Upper lobe of left lung (tissue), 6 donors: ENCODE data around the gene MRPS15. TPM values are rescaled to one million over a fixed set of nuclear protein-coding genes. Genes with fewer than 3 reads are reported as not detected.

Source experiments
- ATAC-seq, 2 donors: fragments of 200-7000 bp; cut with Tn5 transposase; one replicate each; pipeline ENCODE4 v1.9.1; 2022; ENCODE audit warnings: mild to moderate bottlenecking in 2 of 2, moderate library complexity in 2 of 2; ENCODE audit not compliant: low FRiP score in 2 of 2
- DNase-seq, 2 donors: peaks; one replicate each; pipeline ENCODE4 v3.0.0-alpha.2; 2019 to 2020
- H3K27ac ChIP-seq, 4 donors: fragments of 200-600 bp; sonication (generic); one replicate each; pipeline ENCODE4 v1.5.1; 2016 to 2019
- H3K27me3 ChIP-seq, 4 donors: fragments of 200-600 bp; sonication (generic); one replicate each; pipeline ENCODE4 v1.5.1; 2017 to 2019
- H3K36me3 ChIP-seq, 4 donors: fragments of 200-600 bp; sonication (generic); one replicate each; pipeline ENCODE4 v1.5.1; 2016 to 2019
- H3K4me1 ChIP-seq, 4 donors: fragments of 200-600 bp; sonication (generic); one replicate each; pipeline ENCODE4 v1.5.1; 2018 to 2019
- H3K4me3 ChIP-seq, 4 donors: fragments of 200-600 bp; sonication (generic); one replicate each; pipeline ENCODE4 v1.5.1; 2017 to 2019; ENCODE audit warnings: mild to moderate bottlenecking in 2 of 4, moderate library complexity in 1 of 4
- H3K9me3 ChIP-seq, 4 donors: fragments of 200-600 bp; sonication (generic); one replicate each; pipeline ENCODE4 v1.5.1; 2018 to 2019
- EP300 ChIP-seq, 4 donors: sonication (generic); formaldehyde crosslinking; IDR thresholded peaks; one replicate each; pipeline ENCODE4 v1.5.1; 2017; ENCODE audit warnings: antibody characterized with exemption in 4 of 4, control low read depth in 2 of 4
- POLR2A ChIP-seq, 4 donors: fragments of 450-650 bp; IDR thresholded peaks; one replicate each; pipeline ENCODE4 v1.5.1; 2016 to 2017; ENCODE audit warnings: antibody characterized with exemption in 4 of 4, mild to moderate bottlenecking in 2 of 4
- POLR2AphosphoS5 ChIP-seq, 2 donors: sonication (generic); formaldehyde crosslinking; IDR thresholded peaks; one replicate each; pipeline ENCODE4 v1.5.1; 2017; ENCODE audit warnings: antibody characterized with exemption in 2 of 2
- WGBS, 2 donors: methylation state at CpG; one replicate each; pipeline ENCODE4 v1.1.5; 2017 to 2018; 5-methylcytosine and 5-hydroxymethylcytosine counted together
- total RNA-seq, 6 donors: library from RNA; depleted of rRNA in 4 of 6; stranded (reverse); fragments of >200 nt in 4 of 6; gene quantifications; one replicate each; pipeline versions ENCODE4 v1.1.0 to v1.2.1, GENCODE V29; 2016 to 2021
- TF ChIP-seq, protein P1 (sequence below), 6 experiments: fragments of 450-650 bp in 4 of 6; fragments of 200-600 bp in 2 of 6; sonication (generic) in 2 of 6; IDR thresholded peaks; one replicate each; pipeline ENCODE4 v1.5.1; 2016 to 2019; ENCODE audit warnings: antibody characterized with exemption in 6 of 6
- donor health status: DM: no; HTN: no; CAD: no; lungs with moderate emphysema.
- donor health status: DM: no; HTN: yes; CAD: no; lungs with severe emphysema.

The MRPS15 gene
- total RNA-seq, 6 donors from 2014 or later = 43.0 to 83.6 (median 66.1) TPM

DNA sequence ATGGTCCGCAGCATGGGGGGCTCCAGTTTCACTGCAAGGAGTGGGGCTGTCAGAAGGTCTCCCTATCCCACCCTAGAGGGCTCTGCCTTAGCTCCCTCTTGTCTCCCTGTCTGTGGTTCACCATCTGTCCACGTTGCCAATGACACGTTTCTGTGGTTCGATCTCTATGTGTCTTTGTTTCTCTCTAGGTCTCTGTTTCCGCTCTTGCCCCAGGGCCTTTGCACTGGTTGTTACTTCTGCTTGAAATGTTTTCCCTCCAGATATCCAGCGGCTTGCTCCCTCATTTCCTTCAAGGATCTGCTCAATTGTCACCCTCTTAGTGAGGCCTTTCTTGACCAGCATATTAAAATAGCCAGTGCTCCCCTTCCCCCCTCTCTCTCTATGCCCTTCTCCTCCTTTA is 8.5 kb upstream of the MRPS15 start:
- no peaks in the 10 kb centered on the region for H3K9me3 ChIP-seq
- no peak for DNase-seq
- WGBS, 2 donors = 81 to 94% methylated on average over 6 of the region's 6 CpGs
- H3K4me3 ChIP-seq = no peak overlapping the region
- peaks cover 0 to 15% (median 0%) of the 10 kb centered on the region in 4 donors for H3K4me1 ChIP-seq
- peaks cover 0 to 16% (median 2%) of the 10 kb centered on the region in 4 donors for H3K36me3 ChIP-seq
- TF ChIP-seq POLR2AphosphoS5 (IDR thresholded peaks at IDR 0.05) = no peak
- TF ChIP-seq, protein P1, sequence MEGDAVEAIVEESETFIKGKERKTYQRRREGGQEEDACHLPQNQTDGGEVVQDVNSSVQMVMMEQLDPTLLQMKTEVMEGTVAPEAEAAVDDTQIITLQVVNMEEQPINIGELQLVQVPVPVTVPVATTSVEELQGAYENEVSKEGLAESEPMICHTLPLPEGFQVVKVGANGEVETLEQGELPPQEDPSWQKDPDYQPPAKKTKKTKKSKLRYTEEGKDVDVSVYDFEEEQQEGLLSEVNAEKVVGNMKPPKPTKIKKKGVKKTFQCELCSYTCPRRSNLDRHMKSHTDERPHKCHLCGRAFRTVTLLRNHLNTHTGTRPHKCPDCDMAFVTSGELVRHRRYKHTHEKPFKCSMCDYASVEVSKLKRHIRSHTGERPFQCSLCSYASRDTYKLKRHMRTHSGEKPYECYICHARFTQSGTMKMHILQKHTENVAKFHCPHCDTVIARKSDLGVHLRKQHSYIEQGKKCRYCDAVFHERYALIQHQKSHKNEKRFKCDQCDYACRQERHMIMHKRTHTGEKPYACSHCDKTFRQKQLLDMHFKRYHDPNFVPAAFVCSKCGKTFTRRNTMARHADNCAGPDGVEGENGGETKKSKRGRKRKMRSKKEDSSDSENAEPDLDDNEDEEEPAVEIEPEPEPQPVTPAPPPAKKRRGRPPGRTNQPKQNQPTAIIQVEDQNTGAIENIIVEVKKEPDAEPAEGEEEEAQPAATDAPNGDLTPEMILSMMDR (IDR thresholded peaks at IDR 0.05) = no peak
- TF ChIP-seq POLR2A (IDR thresholded peaks at IDR 0.05) = no peak
- TF ChIP-seq EP300 (IDR thresholded peaks at IDR 0.05) = no peak
- no peak for ATAC-seq
- no peaks in the 10 kb centered on the region for H3K27me3 ChIP-seq
- no peak overlapping the region for H3K27ac ChIP-seq

DNA sequence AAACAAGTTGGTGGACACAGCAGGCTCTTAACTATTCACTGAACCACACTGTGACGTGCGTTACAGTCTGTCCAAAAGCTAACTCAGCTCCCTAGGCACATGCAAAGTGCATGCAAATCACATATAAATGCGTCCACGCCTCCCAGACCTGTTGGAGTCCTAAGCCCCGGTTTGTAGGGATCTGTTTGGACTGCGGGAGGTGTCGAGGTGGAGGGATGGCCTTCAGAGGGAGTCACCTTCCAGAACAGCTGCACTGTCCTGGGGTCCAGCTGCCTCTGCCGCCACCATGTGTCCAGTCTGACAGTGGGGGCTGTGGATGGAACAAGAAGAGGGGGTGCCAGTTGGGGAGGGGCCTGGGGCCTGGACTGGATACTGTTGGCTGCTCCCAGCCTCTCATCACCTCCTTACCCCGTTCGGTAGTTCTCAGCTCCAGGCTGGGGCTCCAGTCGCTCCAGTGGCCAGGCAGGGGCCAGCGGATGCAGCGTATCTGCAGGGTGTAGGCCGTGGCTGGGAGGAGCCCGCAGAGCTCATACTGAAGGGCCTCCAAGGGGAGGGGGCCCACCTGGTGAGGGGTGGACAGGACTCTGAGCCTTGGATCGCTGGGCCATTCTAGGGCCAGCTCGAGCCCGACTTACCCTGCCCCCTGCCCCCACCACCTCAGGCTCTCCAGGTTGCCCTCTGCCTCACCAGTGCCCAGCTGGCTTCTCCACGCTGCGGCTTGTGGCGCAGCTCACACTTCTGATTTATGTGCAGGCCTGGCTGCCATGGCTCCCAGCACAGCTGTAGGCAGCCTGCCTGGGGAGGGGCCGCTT is 7.9 kb upstream of the MRPS15 start:
- TF ChIP-seq, protein P1 (IDR thresholded peaks at IDR 0.05) = no peak
- TF ChIP-seq POLR2A (IDR thresholded peaks at IDR 0.05) (peak in 1 of 4 donors; percentile 11), EP300 (IDR thresholded peaks at IDR 0.05) (no peak)
- 75 to 77% methylated on average over 2 to 13 of the region's 22 CpGs for WGBS, 2 donors
- no peaks in the 10 kb centered on the region for H3K9me3 ChIP-seq
- H3K4me3 ChIP-seq = no peak overlapping the region
- H3K27ac ChIP-seq = no peak overlapping the region
- no peaks in the 10 kb centered on the region for H3K27me3 ChIP-seq
- DNase-seq = no peak
- peak in 1 of 2 donors; percentile 19 for ATAC-seq
- peaks cover 0 to 15% (median 0%) of the 10 kb centered on the region in 4 donors for H3K4me1 ChIP-seq
- peaks cover 0 to 17% (median 4%) of the 10 kb centered on the region in 4 donors for H3K36me3 ChIP-seq

DNA sequence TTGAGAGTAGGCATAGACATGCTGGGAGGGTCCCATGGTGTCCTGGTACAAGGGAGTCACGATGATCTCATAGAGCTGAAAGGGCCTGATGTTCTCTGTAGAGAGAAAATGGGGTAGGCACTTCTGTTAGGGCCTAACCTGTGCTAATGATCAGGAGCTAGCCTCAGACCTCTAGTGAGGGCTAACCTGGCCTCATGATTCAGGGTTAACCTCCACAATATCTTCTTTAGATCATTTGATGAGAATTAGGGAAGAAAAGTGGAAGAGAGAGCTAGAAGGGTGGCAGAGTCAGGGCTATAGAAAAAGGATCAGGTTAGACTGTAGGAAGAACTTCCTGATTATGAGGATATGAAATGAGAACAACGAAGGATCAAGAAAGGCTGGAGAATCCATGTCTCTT is 5.0 kb upstream of the MRPS15 start:
- TF ChIP-seq EP300 (IDR thresholded peaks at IDR 0.05) (no peak), POLR2A (IDR thresholded peaks at IDR 0.05) (no peak), POLR2AphosphoS5 (IDR thresholded peaks at IDR 0.05) (no peak)
- TF ChIP-seq, protein P1 (IDR thresholded peaks at IDR 0.05) = no peak
- no peak for ATAC-seq

DNA sequence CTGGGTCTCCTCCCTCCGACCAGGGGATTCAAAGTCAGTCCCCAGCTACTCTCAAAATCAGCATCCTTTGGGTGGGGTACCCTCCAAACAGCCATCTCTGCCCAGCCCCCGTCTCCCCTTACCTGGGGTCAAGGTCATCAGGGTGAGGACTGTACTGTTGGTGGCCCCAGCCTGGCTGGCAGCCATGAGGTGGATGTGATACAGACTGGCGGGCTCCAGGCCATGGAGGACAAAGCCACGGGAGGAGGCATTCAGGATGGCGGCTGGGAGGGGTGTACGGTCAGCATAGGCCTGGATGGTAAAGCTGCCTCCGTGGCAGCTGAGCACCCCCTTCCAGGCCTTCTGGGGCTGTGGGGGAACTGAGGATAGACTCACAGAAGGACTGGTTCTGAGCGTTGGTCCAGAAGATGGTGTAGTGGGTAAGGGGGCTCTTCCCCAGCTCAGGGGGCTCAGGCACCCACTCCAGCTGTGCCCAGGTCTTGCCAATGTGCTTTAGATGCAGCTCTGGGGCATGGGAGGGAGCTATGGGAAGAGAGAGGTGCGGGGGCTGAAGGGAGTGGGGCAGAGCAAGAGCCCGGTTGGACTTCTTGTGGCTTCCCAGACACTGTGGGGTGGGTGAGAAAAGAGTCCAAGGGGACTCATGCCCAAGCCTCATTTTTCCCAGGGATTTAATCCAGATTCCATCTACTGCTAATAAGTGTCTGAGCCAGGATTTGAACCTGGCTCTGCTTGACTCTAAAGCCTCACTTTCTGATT is 3.7 kb upstream of the MRPS15 start:
- ATAC-seq (no peak), DNase-seq (peak in 1 of 2 donors; percentile 11)
- WGBS, 2 donors = 83 to 84% methylated on average over 5 to 10 of the region's 10 CpGs
- H3K9me3 ChIP-seq = no peaks in the 10 kb centered on the region
- TF ChIP-seq POLR2AphosphoS5 (IDR thresholded peaks at IDR 0.05) (no peak), POLR2A (IDR thresholded peaks at IDR 0.05) (peak in 1 of 4 donors; percentile 5)
- H3K27ac ChIP-seq = no peak overlapping the region
- H3K36me3 ChIP-seq = peaks cover 0 to 17% (median 4%) of the 10 kb centered on the region in 4 donors
- peaks cover 16 to 31% (median 20%) of the 10 kb centered on the region in 4 donors for H3K4me1 ChIP-seq
- no peak overlapping the region for H3K4me3 ChIP-seq
- no peaks in the 10 kb centered on the region for H3K27me3 ChIP-seq

More for the DNA sequence above, 5.0 kb upstream of the MRPS15 start:
- H3K9me3 ChIP-seq = no peaks in the 10 kb centered on the region
- peaks cover 10 to 22% (median 12%) of the 10 kb centered on the region in 4 donors for H3K4me1 ChIP-seq
- no peaks in the 10 kb centered on the region for H3K27me3 ChIP-seq
- no peak for DNase-seq
- no peak overlapping the region for H3K27ac ChIP-seq
- WGBS, 2 donors = 67 to 88% methylated on average over 2 of the region's 2 CpGs
- peaks cover 0 to 17% (median 4%) of the 10 kb centered on the region in 4 donors for H3K36me3 ChIP-seq
- no peak overlapping the region for H3K4me3 ChIP-seq

DNA sequence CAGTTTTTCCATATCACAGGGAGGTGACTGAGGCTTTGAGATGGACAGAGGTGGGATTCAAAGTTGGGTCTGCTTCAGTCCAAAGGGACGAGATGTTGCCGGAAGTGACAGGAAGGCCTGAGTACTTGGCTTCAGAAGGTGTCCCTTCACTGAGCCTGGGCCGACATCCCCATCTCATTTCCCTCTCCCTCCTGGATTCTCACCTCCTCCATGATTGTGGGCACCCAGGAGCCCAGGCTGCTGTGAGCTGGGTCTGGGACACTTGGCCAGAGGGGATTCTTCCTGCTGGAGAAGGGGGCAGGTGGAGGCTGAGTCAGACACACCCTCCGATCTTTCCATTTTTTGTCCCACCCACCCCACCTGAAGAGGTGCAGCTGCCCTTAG is 2.8 kb upstream of the MRPS15 start:
- no peaks in the 10 kb centered on the region for H3K9me3 ChIP-seq
- TF ChIP-seq POLR2A (IDR thresholded peaks at IDR 0.05) = no peak
- no peak for TF ChIP-seq POLR2AphosphoS5 (IDR thresholded peaks at IDR 0.05)
- TF ChIP-seq EP300 (IDR thresholded peaks at IDR 0.05) = no peak
- TF ChIP-seq, protein P1 (IDR thresholded peaks at IDR 0.05) = no peak
- H3K4me1 ChIP-seq = peaks cover 20 to 40% (median 24%) of the 10 kb centered on the region in 4 donors
- 89 to 96% methylated on average over 4 of the region's 4 CpGs for WGBS, 2 donors
- ATAC-seq (no peak), DNase-seq (no peak)
- H3K27ac ChIP-seq = no peak overlapping the region
- no peaks in the 10 kb centered on the region for H3K27me3 ChIP-seq
- no peak overlapping the region for H3K4me3 ChIP-seq
- H3K36me3 ChIP-seq = peaks cover 0 to 18% (median 4%) of the 10 kb centered on the region in 4 donors
